ENCODE measurements around the gene KLHDC8A. TPM values are rescaled to one million over a fixed set of nuclear protein-coding genes. Genes with fewer than 3 reads are reported as not detected.

Gene KLHDC8A
- total RNA-seq, 4 donors from 2014 or later = 0.88 to 14.1 (median 7.5) TPM; not detected in 1

DNA sequence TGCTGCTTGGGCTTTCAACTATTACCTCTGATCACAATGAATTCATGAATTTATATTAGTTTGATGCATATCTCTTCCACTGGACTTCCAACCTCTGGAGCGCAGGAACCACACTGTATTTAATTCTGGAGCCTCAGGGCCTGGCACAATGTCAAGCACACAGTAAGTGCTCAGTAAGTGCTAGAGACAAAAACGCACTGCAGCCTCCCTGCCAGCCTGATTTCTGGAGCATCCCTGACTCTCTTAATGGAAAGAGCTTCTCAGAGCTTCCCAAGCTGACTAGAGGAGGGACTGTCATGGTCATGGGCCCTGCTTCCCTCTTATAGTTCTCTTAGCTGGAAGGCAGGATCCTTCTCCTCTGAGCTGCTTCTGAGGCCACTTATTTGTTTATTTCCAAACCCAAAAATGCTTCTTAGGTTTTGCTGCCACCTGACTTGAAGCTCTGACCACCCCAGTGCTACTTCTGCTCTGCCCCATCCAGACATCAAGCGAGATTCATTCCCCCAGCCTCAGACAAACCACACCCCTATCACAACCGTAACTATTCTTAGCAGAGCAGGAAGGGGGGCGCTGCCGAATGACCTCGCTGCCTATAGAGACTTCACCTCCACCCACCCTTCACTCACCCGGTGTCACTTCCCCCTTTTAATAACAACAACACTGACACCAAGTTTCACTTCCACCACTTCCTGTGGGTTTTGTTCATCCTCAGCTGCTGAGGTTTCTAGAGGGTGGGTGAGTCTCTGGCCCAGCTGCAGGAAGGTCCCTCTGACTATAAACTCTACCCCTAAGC is 68.8 kb downstream of the KLHDC8A start:
- Histone ChIP-seq H3K9me3 (no peaks in the 10 kb centered on the region), H3K4me3 (no peak overlapping the region), H3K36me3 (no peaks in the 10 kb centered on the region), H3K27ac (no peak overlapping the region), H3K4me1 (peaks cover 0 to 8% of the 10 kb centered on the region in 2 donors), H3K27me3 (no peaks in the 10 kb centered on the region)
- DNase-seq = no peak
- no peak for TF ChIP-seq POLR2A (IDR thresholded peaks at IDR 0.05)
- TF ChIP-seq, protein P1, sequence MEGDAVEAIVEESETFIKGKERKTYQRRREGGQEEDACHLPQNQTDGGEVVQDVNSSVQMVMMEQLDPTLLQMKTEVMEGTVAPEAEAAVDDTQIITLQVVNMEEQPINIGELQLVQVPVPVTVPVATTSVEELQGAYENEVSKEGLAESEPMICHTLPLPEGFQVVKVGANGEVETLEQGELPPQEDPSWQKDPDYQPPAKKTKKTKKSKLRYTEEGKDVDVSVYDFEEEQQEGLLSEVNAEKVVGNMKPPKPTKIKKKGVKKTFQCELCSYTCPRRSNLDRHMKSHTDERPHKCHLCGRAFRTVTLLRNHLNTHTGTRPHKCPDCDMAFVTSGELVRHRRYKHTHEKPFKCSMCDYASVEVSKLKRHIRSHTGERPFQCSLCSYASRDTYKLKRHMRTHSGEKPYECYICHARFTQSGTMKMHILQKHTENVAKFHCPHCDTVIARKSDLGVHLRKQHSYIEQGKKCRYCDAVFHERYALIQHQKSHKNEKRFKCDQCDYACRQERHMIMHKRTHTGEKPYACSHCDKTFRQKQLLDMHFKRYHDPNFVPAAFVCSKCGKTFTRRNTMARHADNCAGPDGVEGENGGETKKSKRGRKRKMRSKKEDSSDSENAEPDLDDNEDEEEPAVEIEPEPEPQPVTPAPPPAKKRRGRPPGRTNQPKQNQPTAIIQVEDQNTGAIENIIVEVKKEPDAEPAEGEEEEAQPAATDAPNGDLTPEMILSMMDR (IDR thresholded peaks at IDR 0.05) = no peak
- intact Hi-C loops (cut with DNase I; ENCODE audit: low total_unique reads) = no loop called here

DNA sequence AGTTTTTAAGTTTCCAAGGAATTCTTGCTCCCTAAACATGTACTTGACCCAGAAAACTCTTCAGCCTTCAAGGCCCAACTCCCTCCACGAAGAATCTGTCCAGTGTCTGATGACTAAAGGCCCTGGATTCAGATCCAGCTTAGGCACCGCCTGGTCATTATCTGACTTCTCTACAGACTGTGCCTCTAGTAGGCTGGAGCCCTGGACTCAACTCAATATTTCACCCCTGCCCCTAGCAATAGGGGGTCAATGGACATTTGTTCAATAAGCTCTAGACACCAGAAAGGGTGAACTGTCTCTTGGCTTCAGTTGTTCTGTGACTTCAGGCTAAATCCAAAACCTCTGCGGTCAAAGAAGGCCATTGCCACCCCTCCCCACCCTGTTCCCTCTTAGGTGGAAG is 69.6 kb downstream of the KLHDC8A start:
- Histone ChIP-seq H3K27ac (peak overlapping the region in 1 of 2 donors; percentile 69), H3K4me3 (no peak overlapping the region), H3K9me3 (no peaks in the 10 kb centered on the region), H3K36me3 (no peaks in the 10 kb centered on the region), H3K4me1 (peaks cover 0 to 8% of the 10 kb centered on the region in 2 donors), H3K27me3 (no peaks in the 10 kb centered on the region)
- no peak for DNase-seq
- intact Hi-C loops (cut with DNase I; ENCODE audit: low total_unique reads) = no loop called here
- TF ChIP-seq, protein P1 (IDR thresholded peaks at IDR 0.05) = no peak
- no peak for TF ChIP-seq POLR2A (IDR thresholded peaks at IDR 0.05)

DNA sequence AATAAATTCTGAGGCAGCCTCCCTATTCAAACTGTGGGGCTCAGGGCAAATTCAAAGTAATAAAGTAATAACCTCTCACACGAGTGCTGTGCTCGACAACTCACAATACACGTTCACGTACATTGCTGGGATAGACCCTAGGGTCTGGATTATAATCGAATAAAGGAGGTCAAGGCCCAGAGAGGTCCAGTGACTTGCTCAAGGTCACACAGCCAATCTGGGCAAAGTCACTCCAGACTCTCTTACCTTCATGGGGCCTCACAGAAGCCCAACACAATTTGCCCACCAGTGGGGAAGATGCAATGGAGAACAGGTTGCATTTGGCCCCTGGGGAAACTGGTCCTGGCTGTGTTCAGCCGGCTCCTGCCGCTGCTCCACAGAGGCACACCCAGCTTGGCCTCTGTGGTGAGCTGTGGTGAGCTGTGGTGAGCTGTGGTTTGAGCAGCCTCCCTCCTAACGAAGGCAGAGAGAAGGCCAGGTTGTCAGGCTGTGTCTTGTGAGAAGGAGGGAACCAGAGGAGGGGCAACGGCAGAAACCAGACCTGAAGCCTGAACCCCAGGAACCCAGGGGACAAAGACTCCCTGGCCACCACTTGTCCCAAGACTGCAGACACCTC is 70.3 kb downstream of the KLHDC8A start:
- H3K4me1 ChIP-seq = peaks cover 0 to 8% of the 10 kb centered on the region in 2 donors
- intact Hi-C loops (cut with DNase I; ENCODE audit: low total_unique reads) = no loop called here
- no peaks in the 10 kb centered on the region for H3K36me3 ChIP-seq
- no peak overlapping the region for H3K4me3 ChIP-seq
- no peaks in the 10 kb centered on the region for H3K27me3 ChIP-seq
- no peak for TF ChIP-seq POLR2A (IDR thresholded peaks at IDR 0.05)
- TF ChIP-seq, protein P1 (IDR thresholded peaks at IDR 0.05) = no peak
- H3K9me3 ChIP-seq = no peaks in the 10 kb centered on the region
- DNase-seq = no peak
- peak overlapping the region; percentile 47 to 69 for H3K27ac ChIP-seq

Small RNAs within 50 kb of the gene (small RNA-seq; reads per million reads assigned to genes)
- not detected for gene SNRPGP10

Other genes with a start within 250 kb of the KLHDC8A start
- gene RBBP5, start 234.9 kb downstream of the KLHDC8A start, total RNA-seq = 10 to 100 TPM in 3 of 4 donors, 1 to 10 TPM in 1; 4.9 to 33.7 (median 24.7) TPM
- gene DSTYK, start 145.2 kb downstream of the KLHDC8A start, total RNA-seq = 10 to 100 TPM in 2 of 4 donors, 1 to 10 TPM in 2; 7.9 to 26.9 (median 14.4) TPM
- gene TMCC2, start 129.0 kb downstream of the KLHDC8A start, total RNA-seq = 1 to 10 TPM; 2.4 to 6.1 (median 5.3) TPM
- 1 to 10 TPM in 2 of 4 donors, under 1 TPM in 1, not detected in 1; 0.73 to 2.0 (median 1.5) TPM for gene NUAK2, start 35.2 kb downstream of the KLHDC8A start, total RNA-seq
- 1 to 10 TPM in 2 of 4 donors, not detected in 2; 1.6 to 1.8 TPM for gene LEMD1, start 65.1 kb upstream of the KLHDC8A start, total RNA-seq
- gene BLACAT1, start 99.1 kb upstream of the KLHDC8A start, total RNA-seq = 1 to 10 TPM in 1 of 4 donors, under 1 TPM in 1, not detected in 2; 0.52 to 1.0 TPM
- 10 to 100 TPM in 2 of 4 donors, 1 to 10 TPM in 2; 4.1 to 28.2 (median 8.5) TPM for gene CDK18, start 147.7 kb upstream of the KLHDC8A start, total RNA-seq